Myocyte (in vitro differentiated cells): Measurements from ENCODE around the gene RTN4. TPM values are rescaled to one million over a fixed set of nuclear protein-coding genes. Genes with fewer than 3 reads are reported as not detected.
A peak's percentile ranks its signal among the peaks of the same experiment; 100 is the strongest.

Experiments
- DNase-seq: peaks from one replicate; pipeline ENCODE4 v3.0.0-alpha.2; 2012; ENCODE audit warnings: low read depth
- total RNA-seq: library from RNA; depleted of rRNA; stranded (reverse); fragments of >200 nt; gene quantifications from 2 replicates; pipeline ENCODE4 v1.2.3, GENCODE V29; 2014

Gene RTN4
- total RNA-seq, 1 donor from 2014 or later = 1,025 TPM

DNA sequence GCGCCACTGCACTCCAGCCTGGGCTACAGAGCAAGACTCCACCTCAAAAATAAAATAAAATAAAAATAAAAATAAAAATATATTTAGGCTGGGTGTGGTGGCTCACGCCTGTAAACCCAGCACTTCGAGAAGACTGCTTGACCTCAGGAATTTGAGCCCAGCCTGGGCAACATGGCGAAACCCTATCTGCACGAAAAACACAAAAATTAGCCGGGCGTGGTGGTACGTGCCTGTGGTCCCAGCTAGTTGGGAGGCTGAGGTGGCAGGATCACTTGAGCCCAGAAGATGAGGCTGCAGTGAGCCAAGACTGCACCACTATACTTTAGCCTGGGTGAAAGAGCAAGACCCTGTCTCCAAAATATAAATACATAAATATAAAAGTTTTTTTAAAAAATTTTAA, 6.4 kb downstream of the RTN4 start:
- DNase-seq = peak; percentile 60

DNA sequence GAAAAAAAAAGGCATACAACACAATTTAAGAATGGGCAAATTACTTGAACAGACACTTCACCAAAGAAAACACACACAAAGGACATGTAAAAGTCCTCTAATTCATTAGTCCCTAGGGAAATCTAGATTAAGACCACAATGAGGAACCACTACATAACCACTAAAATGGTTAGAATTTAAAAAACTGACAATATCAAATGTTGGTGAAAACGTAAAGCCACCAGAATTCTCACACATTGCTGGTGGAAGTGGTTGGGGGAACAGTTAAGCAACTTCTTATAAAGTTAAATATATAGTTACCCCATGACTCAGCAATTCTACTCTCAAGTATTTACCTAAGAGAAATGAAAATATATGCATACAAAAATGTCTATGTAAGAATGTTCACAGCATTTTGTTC, 11.8 kb downstream of the RTN4 start:
- DNase-seq = no peak

DNA sequence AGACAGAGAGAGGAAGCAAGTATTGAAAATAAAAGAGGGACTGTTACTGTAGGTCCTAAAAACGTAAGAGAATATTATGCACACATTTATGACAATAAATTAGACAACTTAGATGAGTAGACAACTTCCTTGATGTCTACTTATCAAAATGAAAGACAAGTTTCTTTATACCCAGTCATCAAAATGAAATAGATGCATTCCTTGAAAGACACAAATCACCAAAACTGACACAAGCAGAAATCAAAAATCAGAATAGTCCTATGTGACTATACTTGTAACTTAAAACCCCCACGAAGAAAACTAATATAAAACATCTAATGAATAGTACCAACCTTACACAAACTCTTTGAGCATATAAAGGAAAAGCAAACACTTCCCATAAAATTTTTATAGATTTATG, 14.5 kb downstream of the RTN4 start:
- no peak for DNase-seq

DNA sequence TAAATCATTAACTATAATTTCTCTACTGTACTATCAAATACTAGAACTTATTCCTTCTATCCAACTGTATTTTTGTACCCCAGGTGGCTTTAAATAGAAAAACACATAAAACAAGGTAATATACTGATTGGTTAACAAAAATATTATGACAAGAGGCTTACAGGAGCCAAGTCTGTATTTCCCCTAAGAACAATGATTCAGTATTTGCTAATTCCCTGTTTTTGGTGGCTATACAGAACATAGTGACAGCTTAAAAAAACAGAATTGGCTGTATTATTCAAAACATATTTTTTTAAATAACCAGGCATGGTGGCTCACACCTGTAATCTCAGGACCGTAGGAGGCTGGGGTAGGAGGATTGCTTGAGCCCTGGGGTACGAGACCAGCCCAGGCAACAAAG, 16.3 kb downstream of the RTN4 start:
- DNase-seq = no peak

DNA sequence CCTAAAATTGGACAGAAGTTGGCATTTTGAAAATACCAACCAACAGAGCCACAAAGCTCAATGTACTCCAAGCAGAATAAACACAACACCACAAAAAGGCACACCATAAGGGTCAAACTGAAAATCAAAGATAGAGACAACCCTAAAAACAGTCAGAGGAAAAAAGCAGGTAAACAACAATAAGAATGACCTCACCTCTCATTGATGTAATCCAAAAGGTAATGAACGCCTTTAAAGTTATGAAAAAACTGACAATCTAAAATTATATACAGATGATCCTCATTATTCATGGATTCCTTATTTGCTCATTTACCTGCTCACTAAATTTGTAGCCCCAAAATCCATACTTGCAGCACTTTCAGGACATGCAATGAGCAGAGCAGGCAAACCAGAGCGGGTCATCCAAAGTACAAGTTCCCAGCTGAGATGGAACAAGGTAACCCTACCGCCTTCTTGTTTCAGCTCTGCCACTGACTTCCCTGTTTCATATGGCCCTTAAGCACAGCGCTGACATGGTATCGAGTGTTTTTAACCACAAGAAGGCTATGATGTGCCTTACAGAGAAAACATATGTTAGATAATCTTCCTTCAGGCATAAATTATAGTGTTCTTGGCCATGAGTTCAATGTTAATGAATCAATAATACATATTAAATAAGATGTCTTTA, 17.0 kb downstream of the RTN4 start:
- DNase-seq = no peak

DNA sequence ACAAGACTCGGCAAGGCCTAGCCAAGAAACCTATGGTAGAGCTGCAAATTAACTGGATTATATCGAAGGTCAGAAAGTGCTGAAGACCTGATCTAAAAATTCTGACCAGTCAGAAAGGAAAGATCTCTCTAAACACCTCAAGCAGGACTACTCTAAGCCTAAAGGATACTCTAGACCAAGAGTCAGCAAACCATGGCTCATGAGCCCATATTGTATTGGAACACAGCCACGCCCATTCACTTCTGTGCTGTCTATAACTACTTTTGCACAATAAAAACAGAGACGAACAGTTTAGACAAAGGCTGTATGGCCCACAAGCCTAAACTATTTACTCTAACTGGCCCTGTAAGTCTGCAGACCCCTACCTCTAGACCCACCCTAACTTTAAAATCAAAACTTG, 18.7 kb downstream of the RTN4 start:
- no peak for DNase-seq

DNA sequence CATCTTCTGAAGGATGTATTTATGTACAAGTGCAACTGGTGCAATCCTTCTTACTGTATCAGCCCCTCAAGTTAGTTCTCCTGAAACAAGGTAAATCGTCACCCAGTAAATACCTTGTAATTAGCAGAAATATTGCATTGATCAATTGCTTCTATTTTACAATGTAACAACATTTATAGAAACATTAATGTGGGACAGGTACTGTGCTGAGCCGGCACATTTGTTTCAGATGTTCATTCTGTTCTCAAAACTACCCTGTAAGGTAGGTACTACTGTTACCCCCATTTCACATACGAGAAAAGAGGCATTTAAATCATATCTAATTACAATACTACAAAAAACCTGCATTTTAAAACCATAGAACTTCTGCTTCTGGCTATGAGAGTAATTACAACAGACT, 19.5 kb downstream of the RTN4 start:
- no peak for DNase-seq

DNA sequence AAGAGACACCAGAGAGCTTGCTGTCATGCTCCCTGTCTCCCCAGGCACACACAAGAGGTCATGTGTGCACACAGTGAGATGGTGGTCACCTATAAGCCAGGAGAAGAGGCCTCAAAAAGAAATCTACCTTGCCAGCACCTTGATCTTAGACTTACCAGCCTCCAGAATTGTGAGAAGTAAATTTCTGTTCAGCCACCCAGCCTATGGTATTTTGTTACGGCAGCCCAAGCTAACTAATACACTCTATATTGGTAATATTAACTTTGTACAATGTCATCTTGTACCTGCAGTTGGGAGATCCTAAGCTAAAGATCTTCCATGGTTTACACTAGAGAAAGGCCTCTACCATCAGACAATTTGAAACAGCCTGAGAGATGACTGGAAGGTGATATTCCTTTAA, 21.2 kb downstream of the RTN4 start:
- DNase-seq = no peak

DNA sequence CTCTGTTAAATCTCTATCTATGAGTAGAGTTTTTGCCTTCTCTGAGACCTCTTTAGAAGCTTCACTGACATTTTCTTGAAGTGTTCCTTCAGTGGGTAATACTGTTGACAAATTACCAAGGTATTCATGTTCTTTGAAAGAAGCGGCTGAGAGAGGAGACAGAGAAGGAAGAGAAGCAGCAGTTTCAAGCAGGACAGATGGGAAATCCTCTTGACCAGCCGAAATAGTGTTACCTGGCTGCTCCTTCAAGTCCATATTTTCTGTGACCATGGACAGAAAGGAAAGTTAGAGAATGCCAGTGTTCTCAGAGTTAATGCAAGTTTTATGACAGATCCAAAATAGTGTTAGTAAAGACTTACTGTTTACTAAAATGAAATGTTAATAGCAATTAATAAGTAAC, 23.0 kb downstream of the RTN4 start:
- DNase-seq = no peak

DNA sequence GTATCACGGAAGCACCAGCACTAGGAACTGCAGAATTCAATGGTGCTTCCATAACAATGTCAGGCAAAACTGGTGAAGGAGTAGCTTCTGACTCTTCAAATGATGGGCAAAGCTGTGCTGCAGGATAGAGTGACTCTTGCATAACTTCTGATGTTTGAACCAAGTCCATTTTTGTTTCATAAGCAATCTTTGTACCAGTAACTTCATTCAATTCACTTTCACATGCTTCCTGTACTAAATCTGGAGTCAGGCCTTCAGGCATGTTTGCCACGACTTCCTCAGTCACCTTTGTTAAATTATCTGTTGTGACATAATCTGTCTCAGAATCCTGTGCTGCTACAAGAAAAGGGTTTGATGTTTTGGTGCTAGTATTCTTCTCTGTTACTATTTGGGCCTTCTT, 24.0 kb downstream of the RTN4 start:
- no peak for DNase-seq

DNA sequence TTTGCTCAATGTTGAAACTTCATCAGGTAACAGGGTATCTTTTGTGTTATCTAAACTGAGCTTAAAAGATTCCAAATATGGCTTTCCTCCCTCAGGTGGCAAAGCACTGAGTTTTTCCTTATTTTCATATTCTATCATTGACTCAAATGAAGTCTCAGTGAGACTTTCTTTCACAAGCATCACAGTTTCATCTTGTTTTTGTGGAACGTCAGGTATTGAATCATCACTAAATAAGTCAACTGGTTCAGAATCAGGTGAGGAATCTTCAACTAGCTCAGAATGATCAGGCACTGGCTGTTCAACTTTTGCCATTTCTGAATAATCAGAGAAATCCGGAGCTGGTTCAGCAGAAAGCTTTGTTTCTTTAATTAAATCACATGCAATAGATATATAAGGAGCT, 24.6 kb downstream of the RTN4 start:
- no peak for DNase-seq

DNA sequence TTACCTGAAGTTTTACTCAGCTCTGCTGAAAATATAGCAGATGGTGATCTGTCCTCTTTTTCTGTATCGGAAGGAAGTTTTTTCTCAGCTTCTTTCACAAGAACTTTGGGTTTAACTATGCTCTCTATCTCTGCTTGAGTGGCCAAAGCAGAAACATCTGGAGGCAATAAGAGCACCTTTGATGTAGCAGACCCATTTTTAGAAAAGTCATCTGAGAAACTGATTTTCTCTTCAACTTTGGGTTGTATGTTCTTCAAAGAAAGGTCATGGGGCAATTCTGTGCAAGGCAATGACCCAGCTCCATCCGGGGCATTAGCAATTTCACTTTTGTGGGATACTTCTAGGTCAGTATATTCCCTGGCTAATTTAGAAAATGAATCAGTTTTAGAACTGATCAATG, 25.2 kb downstream of the RTN4 start:
- no peak for DNase-seq

DNA sequence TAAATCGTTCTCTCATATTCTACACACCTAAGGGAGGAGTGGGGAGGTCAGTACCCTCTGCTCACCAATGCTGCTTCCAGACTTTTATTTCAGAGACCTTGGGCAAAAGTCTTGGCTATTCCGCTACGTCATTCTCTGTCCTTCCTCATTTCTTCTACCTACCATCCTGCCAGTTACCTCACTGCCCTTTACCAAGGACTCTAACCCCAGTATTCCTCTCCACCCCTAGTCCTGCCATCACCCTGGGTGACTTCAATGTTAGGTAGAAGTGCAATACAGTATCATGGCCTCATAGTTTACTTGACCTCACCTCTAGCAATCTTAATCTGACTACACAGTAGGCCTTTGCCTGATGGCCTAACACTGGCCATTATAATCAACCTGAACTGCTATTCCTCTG, 27.8 kb downstream of the RTN4 start:
- DNase-seq = no peak

DNA sequence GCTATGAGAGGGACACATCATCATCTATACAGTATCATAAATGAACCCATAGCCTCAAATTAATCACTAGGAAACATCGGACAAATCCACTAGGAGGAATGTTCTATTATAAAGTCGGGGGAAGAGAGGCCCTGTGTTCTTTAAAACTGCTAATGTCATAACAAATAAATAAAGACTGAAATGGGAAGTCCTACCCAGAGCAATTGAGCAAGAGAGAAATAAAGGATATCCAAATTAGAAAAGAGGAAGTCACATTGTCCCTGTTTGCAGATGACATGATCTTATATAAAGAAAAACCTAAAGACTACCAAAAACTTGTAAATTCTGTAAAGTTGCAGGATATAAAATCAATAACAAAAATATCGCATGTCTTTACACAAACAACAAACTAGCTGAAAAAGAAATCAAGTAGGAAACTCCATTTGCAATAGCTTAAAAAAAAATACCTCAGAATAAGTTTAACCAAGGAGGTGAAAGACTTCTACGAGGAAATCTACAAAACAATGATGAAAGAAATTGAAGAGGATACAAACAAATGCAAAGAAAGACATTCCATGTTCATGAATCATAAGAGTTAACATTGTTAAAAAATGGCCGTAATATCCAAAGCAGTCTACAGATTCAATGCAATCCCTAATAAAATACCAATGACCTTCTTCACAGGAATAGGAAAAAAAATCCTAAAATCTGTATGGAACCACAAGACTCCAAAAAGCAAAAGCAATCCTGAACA, 30.6 kb downstream of the RTN4 start:
- no peak for DNase-seq

DNA sequence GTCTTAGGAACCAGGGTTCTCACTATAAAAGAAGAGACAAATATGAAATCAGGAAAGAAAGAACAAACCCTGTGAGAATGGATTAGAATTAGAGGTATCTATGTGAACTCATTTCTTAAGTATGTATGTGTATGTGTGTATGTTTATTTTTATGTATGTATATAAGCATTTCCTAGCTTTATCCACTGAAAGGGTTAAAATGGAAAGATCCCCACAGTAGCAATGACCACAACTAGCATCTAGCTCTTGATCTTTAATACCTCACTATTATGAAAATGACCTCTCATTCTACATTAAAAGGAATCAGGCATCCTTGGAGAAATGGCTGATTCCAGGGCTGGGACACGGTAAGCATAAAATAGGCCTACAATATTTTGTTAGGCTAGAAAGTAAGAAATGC, 31.6 kb downstream of the RTN4 start:
- no peak for DNase-seq

DNA sequence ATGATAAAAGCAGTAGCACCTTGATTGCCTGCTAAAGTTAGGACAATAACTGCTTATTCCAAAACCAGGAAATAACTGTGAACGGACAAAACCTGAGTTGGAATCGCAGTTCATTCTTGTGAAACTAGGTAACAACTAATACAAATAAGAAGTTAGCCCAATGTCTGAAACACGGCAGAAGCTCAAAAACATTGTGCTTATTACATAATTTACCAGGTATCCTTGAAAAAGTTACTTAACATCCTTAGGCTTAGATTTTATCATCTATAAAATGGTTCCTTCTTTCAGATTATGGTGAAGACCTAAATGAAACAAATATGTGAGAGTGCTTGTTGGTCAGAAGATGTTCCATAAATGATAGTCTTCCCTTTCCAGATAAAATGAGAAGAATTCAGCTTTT, 32.4 kb downstream of the RTN4 start:
- no peak for DNase-seq

DNA sequence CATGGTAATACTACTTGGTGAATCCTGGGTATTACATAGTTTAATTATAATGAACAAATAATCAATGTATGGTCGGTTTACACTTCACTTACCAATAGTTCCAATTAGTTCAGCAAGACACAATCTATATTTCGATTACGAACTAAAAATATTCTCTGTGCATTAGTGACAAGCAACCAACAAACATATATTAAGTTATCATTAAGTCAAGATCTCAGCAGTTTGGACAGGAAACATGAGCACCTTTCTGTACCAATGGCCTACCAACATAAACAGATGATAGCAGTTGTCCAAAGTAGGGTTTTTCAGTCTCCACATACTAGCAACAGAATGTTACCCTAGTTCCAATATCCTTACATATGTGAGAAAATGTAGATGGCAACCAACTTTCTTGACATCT, 32.8 kb downstream of the RTN4 start:
- DNase-seq = no peak

DNA sequence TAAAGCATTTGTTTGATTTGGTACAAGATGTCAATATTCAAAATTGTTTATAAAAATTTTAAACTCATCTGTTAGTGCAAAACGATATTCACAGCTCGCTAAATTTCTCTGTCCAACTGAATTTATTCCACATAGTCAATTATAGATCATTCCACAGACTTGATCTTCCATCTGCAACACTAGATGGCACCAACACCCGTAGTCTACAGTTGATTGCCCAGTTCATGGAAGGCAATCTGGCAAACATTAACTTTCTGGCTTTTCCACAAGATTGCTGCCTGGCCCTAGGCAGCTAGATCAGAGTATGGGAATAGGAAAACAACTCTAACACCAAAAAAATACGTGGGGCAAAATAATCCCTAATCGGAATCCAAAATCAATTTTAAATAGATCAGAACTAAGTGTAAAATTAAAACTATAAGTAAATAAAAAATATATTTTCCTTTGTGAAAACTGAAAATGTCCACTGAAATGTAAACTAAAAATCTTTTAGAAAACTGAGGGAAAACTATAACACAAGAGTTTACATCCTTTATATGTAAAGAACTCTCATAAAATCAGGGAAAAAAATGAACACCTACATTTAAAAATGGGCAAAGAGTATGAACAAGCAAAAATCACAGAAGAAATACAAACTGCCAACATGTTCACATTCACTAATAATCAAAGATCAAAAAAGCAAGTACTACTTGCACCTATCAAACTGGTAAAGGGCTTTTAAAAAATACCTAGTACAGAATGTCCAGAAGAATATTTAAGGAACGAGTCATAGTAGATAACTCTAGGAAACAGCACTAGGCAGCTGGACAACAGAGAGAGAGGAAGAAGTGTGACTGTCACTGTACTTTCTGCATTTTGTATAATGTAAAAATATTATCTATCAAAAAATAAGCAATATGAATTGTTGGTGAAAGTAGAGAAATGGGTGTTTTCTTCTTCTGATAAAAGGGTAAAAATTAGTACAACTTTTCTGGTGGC, 35.0 kb downstream of the RTN4 start:
- peak; percentile 72 for DNase-seq

DNA sequence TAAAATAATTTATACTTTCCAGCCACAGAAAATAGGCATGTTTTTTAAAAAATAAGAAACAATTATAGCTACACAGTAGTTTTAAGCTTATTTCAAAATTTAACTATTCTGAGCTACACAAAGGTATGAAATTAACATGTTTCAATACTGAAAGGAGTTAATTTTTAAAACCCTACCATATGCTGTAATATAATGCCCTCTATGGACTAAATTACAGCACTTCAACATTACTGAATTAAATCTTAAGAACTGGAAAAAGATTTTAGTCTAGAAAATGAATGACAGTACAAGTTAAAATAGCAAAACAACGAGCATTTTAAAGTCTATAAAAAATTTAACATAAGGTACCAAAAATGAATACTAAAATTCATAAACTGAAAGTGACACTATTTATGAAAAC, 36.3 kb downstream of the RTN4 start:
- no peak for DNase-seq

DNA sequence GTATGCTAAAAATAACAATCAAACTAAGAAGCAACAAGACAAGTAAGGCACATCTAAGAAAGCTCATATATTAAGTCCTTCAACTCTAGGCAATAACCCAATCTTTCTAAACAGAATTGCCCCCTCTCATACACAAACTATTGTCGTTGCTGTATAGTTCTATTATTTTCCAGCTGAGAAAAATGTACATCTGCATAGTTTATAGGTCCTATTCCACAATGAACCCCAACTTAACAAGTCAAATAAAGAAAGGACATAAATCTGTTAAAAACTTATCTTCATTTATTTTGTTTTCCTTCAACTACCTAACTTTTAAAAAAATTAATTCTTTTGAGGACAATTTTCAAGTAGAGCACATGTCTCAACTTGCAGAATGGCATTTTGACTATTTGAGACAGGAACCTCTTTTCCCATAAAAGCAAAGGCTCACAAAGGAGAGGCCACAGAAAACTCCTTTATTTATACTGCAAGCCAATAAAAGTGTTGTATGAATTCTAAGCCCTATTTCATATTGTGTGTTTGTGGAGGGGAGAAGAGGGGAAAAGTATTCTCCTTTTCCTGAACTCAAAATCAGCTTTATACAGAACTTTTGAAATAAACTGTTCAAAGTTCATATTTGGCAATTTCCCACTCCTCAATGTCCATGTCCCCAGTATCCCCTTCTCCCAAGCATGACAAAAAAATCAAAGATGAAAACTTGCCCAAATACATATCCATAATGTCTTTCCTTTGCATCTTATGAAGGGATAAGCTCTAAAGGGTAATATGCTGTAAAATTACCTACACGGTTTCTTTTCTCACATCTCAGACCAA, 37.4 kb downstream of the RTN4 start:
- DNase-seq = no peak
